ENCODE results near the gene DGKH. TPM values are rescaled to one million over a fixed set of nuclear protein-coding genes. Genes with fewer than 3 reads are reported as not detected.
A peak's percentile ranks its signal among the peaks of the same experiment; 100 is the strongest.

Gene DGKH
- total and polyA plus RNA-seq, 10 of the 15 experiments (the other 5 are each of a cell fraction or from before 2014, with no cell fraction given), result 1.3 to 15.2 (median 7.3) TPM

- Histone ChIP-seq H3K9ac (ENCODE audit: control insufficient read depth, insufficient read depth, low read length) (no peak overlapping the region), H3K27me3 (replicated peaks in 1 of 2; ENCODE audit: control insufficient read depth in 2 of 2, insufficient read depth in 2 of 2, low read length in 1 of 2) (no peaks in the 10 kb centered on the region), H3K27ac (ENCODE audit: control insufficient read depth, insufficient read depth) (no peak overlapping the region), H4K20me1 (ENCODE audit: control insufficient read depth, insufficient read depth) (no peaks in the 10 kb centered on the region), H2AFZ (ENCODE audit: control insufficient read depth, low read depth, low read length) (no peak overlapping the region), H3K4me3 (no peak overlapping the region), H3K9me3 (replicated peaks; ENCODE audit: control insufficient read depth, insufficient read depth, low read length) (peaks cover 7% of the 10 kb centered on the region), H3K4me1 (ENCODE audit: control insufficient read depth, insufficient read depth, low read length) (peaks cover 16% of the 10 kb centered on the region), H3K79me2 (ENCODE audit: control insufficient read depth, insufficient read depth, low read length) (peaks cover 3% of the 10 kb centered on the region), H3K36me3 (ENCODE audit: control insufficient read depth in 2 of 2, insufficient read depth in 2 of 2, low read length in 1 of 2) (no peaks in the 10 kb centered on the region; a peak in 1 of 4 replicates), H3K4me2 (ENCODE audit: control insufficient read depth, insufficient read depth) (no peak overlapping the region; the same call in 1 of the 2 replicates)
- POLR2A ChIA-PET, result interaction anchor here (1.3 kb wide), 1 partner anchor 42 kb away, joined by 3 read pairs; no protein-coding TSS in a partner anchor
- no peak for ATAC-seq
- no peak for FAIRE-seq
- RAD21 ChIA-PET (ENCODE audit: unreplicated experiment), result interaction anchor here (0.6 kb wide), 1 partner anchor 102 kb away, joined by 3 read pairs; no protein-coding TSS in a partner anchor
- SMC1A ChIA-PET (ENCODE audit: uncharacterized antibody, unreplicated experiment), result interaction anchor here (0.6 to 1.4 kb wide), 4 partner anchors 14 to 415 kb away, joined by 3 read pairs; no protein-coding TSS in a partner anchor
- CTCF ChIA-PET, result interaction anchor here (1.3 to 1.5 kb wide), 2 partner anchors 13 to 36 kb away, joined by 4 to 5 read pairs; no protein-coding TSS in a partner anchor
- intact Hi-C loops (cut with micrococcal nuclease; ENCODE audit: unreplicated experiment) (no loop called here), in situ Hi-C loops (cut with MboI) (no loop called here)
- TF ChIP-seq ZBTB33 (IDR thresholded peaks at IDR 0.05) (peak; percentile 84; the same call in 1 of the 2 replicates), CHD4 (IDR thresholded peaks at IDR 0.05) (no peak), PKNOX1 (IDR thresholded peaks at IDR 0.05) (no peak), TBL1XR1 (IDR thresholded peaks at IDR 0.05; ENCODE audit: low read depth, low read length) (no peak), MAX (IDR thresholded peaks at IDR 0.05; ENCODE audit: low read depth, low read length) (no peak), TCF12 (IDR thresholded peaks at IDR 0.05; ENCODE audit: low read depth, low read length) (no peak), ZNF274 (IDR thresholded peaks at IDR 0.05; ENCODE audit: insufficient read depth, insufficient read length) (no peak), SIX5 (IDR thresholded peaks at IDR 0.05; ENCODE audit: low read depth, low read length, severe bottlenecking) (no peak), CREM (IDR thresholded peaks at IDR 0.05; ENCODE audit: low read depth) (peak; percentile 65), YY1 (IDR thresholded peaks at IDR 0.05; ENCODE audit: low read depth, low read length) (0 out of 2 replicates have a peak, but pooled peaks have one; percentile 21), NFIC (IDR thresholded peaks at IDR 0.05; ENCODE audit: low read depth, low read length) (no peak), BACH1 (IDR thresholded peaks at IDR 0.05; ENCODE audit: borderline replicate concordance) (no peak)
- DNase-seq (ENCODE audit: low read depth, low spot score), result no peak
- WGBS (ENCODE audit: insufficient coverage, insufficient replicate concordance, low lambda C conversion rate, missing lambda C conversion rate), result 40% methylated on average over 16 of the region's 16 CpGs
- BruUV-seq (replicated peaks), result no TSS peak
Observed at GRCh38 chr13:42083138-42083770, 34.8 kb downstream of the DGKH start.
